ENCODE data around the gene FAM185A.
"Not testable (repeated sequence)": the region's sequence is repeated elsewhere in the genome, so short reads cannot be mapped to it uniquely, and the experiment has no call there.

The FAM185A gene

GRCh38 chr7:102834999-102835398 lies 86.2 kb downstream of the FAM185A start:
- H3K36me3 Mint-ChIP-seq (ENCODE audit: low read depth) = peaks cover 14% of the 10 kb centered on the region
- peak overlapping the region; percentile 37 for H3K4me3 Mint-ChIP-seq
- peaks cover 16% of the 10 kb centered on the region for H3K4me1 Mint-ChIP-seq (ENCODE audit: low read depth)
- H3K9me3 Mint-ChIP-seq = no peaks in the 10 kb centered on the region
- peak overlapping the region; percentile 47 for H3K27ac Mint-ChIP-seq
- H3K27me3 Mint-ChIP-seq = no peaks in the 10 kb centered on the region

- Mint-ChIP-seq H3K27ac (peak overlapping the region; percentile 5), H3K4me1 (ENCODE audit: low read depth) (peaks cover 16% of the 10 kb centered on the region), H3K36me3 (ENCODE audit: low read depth) (peaks cover 10% of the 10 kb centered on the region), H3K27me3 (no peaks in the 10 kb centered on the region), H3K9me3 (no peaks in the 10 kb centered on the region), H3K4me3 (no peak overlapping the region)
Observed at GRCh38 chr7:102836191-102836919, 87.6 kb downstream of the FAM185A start.

- H3K4me3 Mint-ChIP-seq = no peak overlapping the region
- H3K9me3 Mint-ChIP-seq = no peaks in the 10 kb centered on the region
- H3K27me3 Mint-ChIP-seq = no peaks in the 10 kb centered on the region
- no peak overlapping the region for H3K27ac Mint-ChIP-seq
- H3K4me1 Mint-ChIP-seq (ENCODE audit: low read depth) = peaks cover 16% of the 10 kb centered on the region
- H3K36me3 Mint-ChIP-seq (ENCODE audit: low read depth) = peaks cover 10% of the 10 kb centered on the region
Observed at GRCh38 chr7:102836977-102837376, 88.2 kb downstream of the FAM185A start.

- Mint-ChIP-seq H3K36me3 (ENCODE audit: low read depth) (peaks cover 10% of the 10 kb centered on the region), H3K9me3 (no peaks in the 10 kb centered on the region), H3K27ac (no peak overlapping the region), H3K4me3 (no peak overlapping the region), H3K27me3 (no peaks in the 10 kb centered on the region), H3K4me1 (ENCODE audit: low read depth) (peaks cover 16% of the 10 kb centered on the region)
Observed at GRCh38 chr7:102837802-102838201, 89.0 kb downstream of the FAM185A start.

GRCh38 chr7:102838572-102839101 lies 89.8 kb downstream of the FAM185A start:
- H3K4me3 Mint-ChIP-seq, H3K27me3 Mint-ChIP-seq: not testable (repeated sequence)

GRCh38 chr7:102840404-102840803 lies 91.6 kb downstream of the FAM185A start:
- no peak overlapping the region for H3K27ac Mint-ChIP-seq
- H3K9me3 Mint-ChIP-seq = no peaks in the 10 kb centered on the region
- peaks cover 5% of the 10 kb centered on the region for H3K36me3 Mint-ChIP-seq (ENCODE audit: low read depth)
- H3K4me3 Mint-ChIP-seq = no peak overlapping the region
- no peaks in the 10 kb centered on the region for H3K27me3 Mint-ChIP-seq
- peaks cover 7% of the 10 kb centered on the region for H3K4me1 Mint-ChIP-seq (ENCODE audit: low read depth)

More at GRCh38 chr7:102838572-102839101, 89.8 kb downstream of the FAM185A start:
- not testable (repeated sequence) for H3K36me3 Mint-ChIP-seq (ENCODE audit: low read depth); H3K9me3 Mint-ChIP-seq; H3K27ac Mint-ChIP-seq
- peaks cover 16% of the 10 kb centered on the region for H3K4me1 Mint-ChIP-seq (ENCODE audit: low read depth)

- H3K4me1 Mint-ChIP-seq (ENCODE audit: low read depth) = peaks cover 3% of the 10 kb centered on the region
- no peak overlapping the region for H3K4me3 Mint-ChIP-seq
- no peaks in the 10 kb centered on the region for H3K27me3 Mint-ChIP-seq
- no peak overlapping the region for H3K27ac Mint-ChIP-seq
- no peaks in the 10 kb centered on the region for H3K9me3 Mint-ChIP-seq
- H3K36me3 Mint-ChIP-seq (ENCODE audit: low read depth) = peaks cover 2% of the 10 kb centered on the region
Observed at GRCh38 chr7:102841290-102841689, 92.5 kb downstream of the FAM185A start.

- Mint-ChIP-seq H3K9me3 (no peaks in the 10 kb centered on the region), H3K36me3 (ENCODE audit: low read depth) (no peaks in the 10 kb centered on the region), H3K4me3 (no peak overlapping the region), H3K27me3 (no peaks in the 10 kb centered on the region), H3K4me1 (ENCODE audit: low read depth) (no peaks in the 10 kb centered on the region), H3K27ac (no peak overlapping the region)
Observed at GRCh38 chr7:102842284-102842683, 93.5 kb downstream of the FAM185A start.

- Mint-ChIP-seq H3K4me3 (no peak overlapping the region), H3K27me3 (no peaks in the 10 kb centered on the region), H3K9me3 (no peaks in the 10 kb centered on the region), H3K36me3 (ENCODE audit: low read depth) (peaks cover under 1% of the 10 kb centered on the region), H3K27ac (no peak overlapping the region), H3K4me1 (ENCODE audit: low read depth) (no peaks in the 10 kb centered on the region)
Observed at GRCh38 chr7:102843850-102844249, 95.1 kb downstream of the FAM185A start.

GRCh38 chr7:102845346-102845745 lies 96.5 kb downstream of the FAM185A start:
- no peak overlapping the region for H3K4me3 Mint-ChIP-seq
- no peaks in the 10 kb centered on the region for H3K4me1 Mint-ChIP-seq (ENCODE audit: low read depth)
- no peaks in the 10 kb centered on the region for H3K27me3 Mint-ChIP-seq
- peaks cover 4% of the 10 kb centered on the region for H3K36me3 Mint-ChIP-seq (ENCODE audit: low read depth)
- no peak overlapping the region for H3K27ac Mint-ChIP-seq
- H3K9me3 Mint-ChIP-seq = no peaks in the 10 kb centered on the region

- peaks cover 21% of the 10 kb centered on the region for H3K36me3 Mint-ChIP-seq (ENCODE audit: low read depth)
- peaks cover 15% of the 10 kb centered on the region for H3K9me3 Mint-ChIP-seq
- H3K27me3 Mint-ChIP-seq = no peaks in the 10 kb centered on the region
- no peak overlapping the region for H3K27ac Mint-ChIP-seq
- H3K4me1 Mint-ChIP-seq (ENCODE audit: low read depth) = no peaks in the 10 kb centered on the region
- no peak overlapping the region for H3K4me3 Mint-ChIP-seq
Observed at GRCh38 chr7:102849079-102849478, 100.3 kb downstream of the FAM185A start.

GRCh38 chr7:102849538-102849937 lies 100.7 kb downstream of the FAM185A start:
- Mint-ChIP-seq H3K4me1 (ENCODE audit: low read depth) (no peaks in the 10 kb centered on the region), H3K4me3 (no peak overlapping the region), H3K27ac (no peak overlapping the region), H3K9me3 (peaks cover 15% of the 10 kb centered on the region), H3K27me3 (no peaks in the 10 kb centered on the region), H3K36me3 (ENCODE audit: low read depth) (peaks cover 21% of the 10 kb centered on the region)

GRCh38 chr7:102856036-102856435 lies 107.2 kb downstream of the FAM185A start:
- Mint-ChIP-seq H3K4me3 (no peak overlapping the region), H3K36me3 (ENCODE audit: low read depth) (peaks cover 12% of the 10 kb centered on the region), H3K27ac (no peak overlapping the region), H3K4me1 (ENCODE audit: low read depth) (no peaks in the 10 kb centered on the region), H3K9me3 (peaks cover 15% of the 10 kb centered on the region), H3K27me3 (no peaks in the 10 kb centered on the region)

All from stimulated activated naive CD8-positive, alpha-beta T cell treated with anti-CD3 and anti-CD28 coated beads, Interleukin-15, Interleukin-2, amounts not matched to agents 100 ng/mL and 50 ng/mL, for 24 hours (primary cell).